M059J (cell line): ENCODE measurements around the gene RPS3. TPM values are rescaled to one million over a fixed set of nuclear protein-coding genes. Genes with fewer than 3 reads are reported as not detected.

Experiments
- DNase-seq: peaks from one replicate; pipeline ENCODE4 v3.0.0-alpha.2; 2012; ENCODE audit warnings: low read depth
- total RNA-seq: library from RNA; depleted of rRNA; stranded (reverse); fragments of >200 nt; shearing (Covaris generic); gene quantifications from 2 replicates; pipeline ENCODE4 v1.2.3, GENCODE V29; 2014

The RPS3 gene
- total RNA-seq, 1 experiment from 2014 or later: 1,166 TPM

DNA sequence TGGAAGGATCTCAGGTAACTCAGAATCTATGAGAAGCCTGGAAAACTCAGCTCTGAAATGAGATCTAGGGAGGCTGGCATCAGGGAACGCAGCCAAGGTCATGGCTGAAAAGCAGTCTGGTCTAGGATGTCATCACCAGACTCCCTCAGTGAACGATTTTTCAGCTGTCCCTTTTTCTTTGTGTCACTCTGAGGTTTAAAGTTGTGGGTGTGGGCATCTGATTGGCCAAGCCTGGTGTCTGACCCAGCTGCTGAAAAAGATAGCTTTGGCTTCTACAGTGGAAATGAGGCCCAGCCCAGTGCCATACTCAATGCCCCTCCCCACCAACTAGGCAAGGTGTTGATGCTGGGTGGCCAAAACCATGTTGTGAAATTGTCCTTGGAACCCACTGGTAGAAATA is 14.5 kb downstream of the RPS3 start:
- DNase-seq: no peak

DNA sequence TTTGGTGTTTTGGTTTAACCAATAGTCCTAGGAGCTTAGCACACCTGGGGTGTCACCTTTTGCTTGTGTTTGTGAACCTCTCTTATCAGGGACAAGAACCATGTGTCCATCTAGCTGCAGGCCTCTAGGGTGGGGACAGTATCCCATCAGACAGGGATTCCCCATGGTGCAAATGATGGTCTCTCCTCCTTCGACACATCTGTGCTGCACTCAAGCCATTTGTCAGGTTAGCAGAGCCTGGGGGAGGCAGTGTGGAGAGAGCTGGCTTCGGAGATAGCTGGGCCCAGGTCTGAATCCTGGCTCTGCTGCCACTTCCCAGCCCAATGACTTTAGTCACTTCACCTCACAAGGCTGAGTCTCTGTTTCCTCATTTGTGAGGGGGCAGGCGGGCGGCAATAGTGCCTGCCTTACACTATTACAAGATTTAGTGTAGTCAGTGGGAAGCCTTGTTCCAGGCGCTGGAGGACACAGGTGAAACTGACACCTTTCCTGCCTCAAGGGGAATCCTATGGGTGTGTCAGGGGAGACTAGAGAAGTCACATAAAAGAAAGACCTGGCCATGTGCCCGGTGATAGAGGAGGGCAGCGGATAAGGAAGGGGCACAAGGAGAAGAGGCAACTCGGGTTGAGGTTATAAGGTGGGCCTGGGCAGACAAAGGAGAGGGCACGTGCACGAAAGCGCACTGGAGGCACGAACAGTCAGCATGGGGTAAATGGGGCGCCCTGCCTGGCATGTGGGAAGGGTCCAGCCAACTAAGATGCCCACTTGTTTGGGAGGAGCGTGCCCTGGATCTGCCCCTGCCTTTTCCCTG is 21.1 kb downstream of the RPS3 start:
- no peak for DNase-seq

DNA sequence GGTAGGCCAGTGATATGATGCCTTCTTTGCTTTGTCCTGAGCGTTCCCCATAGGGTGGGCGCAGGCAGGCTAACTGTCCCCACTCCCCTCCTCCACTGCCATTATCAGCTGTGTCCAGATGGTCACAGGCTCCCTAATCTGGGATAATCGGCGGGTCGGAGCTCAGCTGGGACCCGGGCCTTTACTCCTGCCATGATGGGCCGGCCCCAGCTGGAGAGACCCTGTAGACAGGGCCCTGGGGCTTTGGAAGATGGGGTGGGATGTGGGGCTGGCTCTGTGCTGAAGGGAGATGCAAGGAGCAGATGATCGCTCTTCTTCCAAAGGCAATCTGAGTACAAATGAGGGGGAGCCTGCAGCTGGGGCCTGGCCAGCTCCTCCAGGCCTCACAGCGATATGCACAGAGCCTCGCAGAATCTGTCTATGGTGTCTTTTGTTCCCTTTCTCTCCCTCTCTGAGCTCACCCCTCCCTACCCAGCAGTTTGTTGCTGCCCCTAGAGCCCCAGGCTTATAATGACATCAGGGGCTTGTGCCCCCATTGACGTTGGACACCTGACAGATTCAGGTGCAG is 21.8 kb downstream of the RPS3 start:
- no peak for DNase-seq

DNA sequence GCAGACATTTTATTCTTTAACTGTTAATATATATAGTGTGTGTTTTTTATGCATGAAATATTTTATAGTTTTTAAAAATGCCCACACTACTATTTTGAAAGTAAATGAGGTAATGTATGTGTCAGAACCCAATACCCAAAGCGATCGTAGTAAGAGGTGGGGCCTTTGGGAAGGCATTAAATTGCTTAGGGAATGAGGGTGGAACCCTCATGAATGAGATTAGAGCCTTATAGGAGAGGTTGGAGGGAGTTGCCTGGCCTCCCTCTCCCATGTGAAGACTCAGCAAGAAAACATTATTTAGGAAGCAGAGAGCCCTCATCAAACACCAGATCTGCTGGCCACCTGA is 22.6 kb downstream of the RPS3 start:
- no peak for DNase-seq

DNA sequence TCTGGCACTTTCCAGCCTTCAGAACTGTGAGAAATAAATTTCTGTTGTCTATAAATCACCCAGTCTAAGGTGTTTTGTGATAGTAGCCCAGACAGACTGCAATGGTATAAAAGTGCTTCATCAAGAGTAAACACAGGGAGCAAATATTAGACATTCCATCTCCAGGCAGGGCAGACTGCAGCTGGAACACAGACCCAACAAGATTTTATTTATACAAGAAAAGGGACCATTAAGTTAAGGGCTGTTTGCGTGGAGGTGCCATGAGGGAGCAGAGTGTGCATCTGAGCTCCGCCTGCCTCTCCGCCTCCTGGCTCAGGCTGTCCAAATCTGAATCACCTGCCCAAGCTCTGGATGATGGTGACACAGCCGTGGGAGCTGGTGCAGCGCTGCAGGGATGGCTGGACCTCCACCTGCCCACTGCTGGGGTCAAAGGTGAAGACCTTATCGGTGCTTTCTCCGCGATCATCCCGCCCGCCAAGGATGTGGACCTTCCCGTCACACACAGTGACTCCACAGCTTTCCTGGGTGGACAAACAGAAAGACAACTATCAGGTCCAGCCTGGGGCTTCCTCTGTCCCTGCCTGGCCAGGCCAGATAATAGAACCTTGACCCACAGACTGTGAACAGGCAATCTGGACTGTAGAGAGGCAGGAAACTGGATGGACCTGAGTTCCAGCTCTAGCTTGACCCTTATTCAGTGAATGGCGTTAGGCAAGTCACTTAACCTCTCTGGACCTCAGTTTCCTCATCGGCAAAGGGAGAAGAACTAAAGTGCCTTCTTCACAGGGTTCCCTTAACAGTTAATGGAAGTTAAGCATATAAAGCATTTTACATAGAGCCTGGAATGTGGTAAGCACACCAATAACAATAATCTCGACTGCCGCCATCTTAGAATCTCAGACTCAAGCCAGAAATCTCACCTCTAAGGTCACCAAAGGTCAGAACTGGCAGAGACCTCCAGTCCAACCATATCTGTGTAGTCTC is 23.2 kb downstream of the RPS3 start:
- DNase-seq: no peak

DNA sequence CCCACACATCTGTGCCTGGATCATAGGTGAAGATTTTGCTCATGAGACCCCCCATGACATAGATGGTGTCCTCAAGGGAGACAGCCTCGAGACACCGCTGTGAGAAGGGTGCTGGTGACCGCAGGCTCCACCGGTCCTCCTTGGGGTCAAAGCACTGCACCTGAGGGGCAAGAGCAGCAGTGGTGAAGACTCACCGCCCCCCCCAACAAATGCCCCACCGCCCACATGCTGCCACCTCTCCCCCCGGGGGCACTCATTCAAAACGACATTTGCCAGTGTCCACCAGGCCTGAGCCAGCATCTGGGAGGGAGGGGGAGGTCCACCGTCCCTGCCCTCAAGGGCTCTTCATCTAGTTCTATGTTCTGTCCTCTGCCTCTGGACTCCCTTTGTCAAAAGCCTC is 24.4 kb downstream of the RPS3 start:
- DNase-seq: no peak

DNA sequence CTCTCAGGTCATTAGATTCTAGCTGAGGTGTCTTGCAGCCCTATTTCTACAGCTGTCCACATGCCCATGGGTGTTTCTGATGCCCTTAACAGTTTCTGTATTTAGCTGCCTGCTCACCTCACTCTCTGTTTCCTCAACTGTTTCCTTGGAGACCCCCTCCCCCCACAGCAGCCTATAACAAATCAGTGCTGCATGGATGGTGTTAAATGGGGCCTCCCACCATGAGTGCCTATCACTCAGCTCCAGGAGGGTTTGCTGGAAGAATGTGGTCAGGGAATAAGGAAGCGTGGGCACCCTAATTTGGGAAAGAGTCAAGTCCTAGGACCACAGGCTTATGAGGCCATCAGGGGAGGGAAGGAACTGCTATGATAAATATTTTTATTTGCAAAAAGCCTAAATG is 25.1 kb downstream of the RPS3 start:
- no peak for DNase-seq

DNA sequence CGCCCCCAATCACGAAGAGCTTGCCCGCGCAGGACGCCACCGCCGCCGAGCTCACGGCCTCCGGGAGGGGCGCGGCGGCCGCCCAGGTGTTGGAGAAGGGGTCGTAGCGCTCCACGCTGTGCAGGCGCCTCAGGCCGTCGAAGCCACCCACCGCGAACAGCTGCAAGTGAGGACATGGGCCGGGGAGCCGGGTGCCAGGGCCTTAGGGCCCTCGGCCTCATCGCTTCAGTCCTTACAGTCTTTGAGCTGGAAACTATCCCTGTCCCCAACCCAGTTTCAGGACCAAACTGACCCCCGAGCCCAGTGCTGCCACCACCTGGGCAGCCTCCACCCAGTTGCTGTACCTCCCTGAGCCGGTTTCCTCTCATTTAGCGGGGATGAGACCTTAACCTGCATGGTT is 26.1 kb downstream of the RPS3 start:
- DNase-seq: no peak

DNA sequence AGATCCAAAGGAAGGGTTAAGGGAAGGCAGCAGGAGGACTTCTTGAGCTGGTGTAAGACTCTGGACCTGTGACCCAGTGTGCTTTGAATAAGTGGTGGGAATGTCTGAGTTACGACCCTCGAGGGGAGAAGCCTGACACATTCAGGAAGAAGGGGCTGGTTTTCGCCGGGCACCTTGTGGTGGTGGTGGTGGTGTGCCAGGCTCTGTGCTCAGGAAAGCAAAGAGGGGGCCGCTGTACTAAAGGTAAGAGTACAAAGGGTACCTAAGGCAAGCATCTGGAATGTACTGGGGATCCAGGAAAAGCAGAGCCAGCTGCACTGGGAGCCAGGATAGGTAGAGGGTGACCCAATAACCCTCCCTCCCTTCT is 27.4 kb downstream of the RPS3 start:
- DNase-seq: no peak

DNA sequence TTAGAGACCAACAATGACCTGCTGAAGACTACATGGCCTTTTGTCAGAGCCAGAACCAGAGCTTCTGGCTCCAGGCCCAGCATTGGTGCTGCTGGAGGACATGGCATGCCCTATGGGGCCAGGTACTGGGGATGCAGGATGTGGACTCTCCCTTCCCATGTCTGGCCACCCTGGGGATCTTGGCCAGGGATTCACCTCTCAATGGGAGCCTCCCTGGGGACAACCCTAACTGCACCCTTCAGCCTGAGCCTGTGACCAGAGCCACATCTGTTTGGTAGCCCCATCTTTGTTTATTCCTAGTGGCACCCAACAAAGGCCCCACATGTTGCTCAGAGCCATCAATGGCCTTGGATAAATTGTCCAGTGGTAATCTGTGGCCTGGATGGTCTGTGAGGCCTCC is 27.9 kb downstream of the RPS3 start:
- no peak for DNase-seq

DNA sequence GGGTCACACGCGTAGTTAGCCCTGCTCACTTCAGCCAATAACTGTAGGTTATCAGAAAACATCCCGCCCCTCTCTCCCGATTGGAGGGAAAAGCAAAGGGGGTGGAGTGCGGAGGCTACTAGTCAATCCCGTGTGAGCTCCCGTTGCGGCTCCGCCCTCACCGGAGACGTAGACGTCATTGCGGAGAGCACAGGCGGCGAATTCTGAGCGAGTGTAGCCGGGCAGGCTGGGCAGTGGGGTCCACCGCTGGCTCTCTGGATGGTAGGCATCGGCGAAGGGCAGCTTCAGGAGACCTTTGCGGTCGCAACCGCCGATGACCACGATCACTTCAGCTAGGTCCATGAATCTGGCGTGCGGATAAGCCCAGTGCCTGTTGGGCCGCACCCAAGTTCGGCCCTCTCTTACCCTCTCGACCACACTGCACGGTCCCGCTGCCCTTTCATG is 29.0 kb downstream of the RPS3 start:
- DNase-seq: peak; percentile 97

DNA sequence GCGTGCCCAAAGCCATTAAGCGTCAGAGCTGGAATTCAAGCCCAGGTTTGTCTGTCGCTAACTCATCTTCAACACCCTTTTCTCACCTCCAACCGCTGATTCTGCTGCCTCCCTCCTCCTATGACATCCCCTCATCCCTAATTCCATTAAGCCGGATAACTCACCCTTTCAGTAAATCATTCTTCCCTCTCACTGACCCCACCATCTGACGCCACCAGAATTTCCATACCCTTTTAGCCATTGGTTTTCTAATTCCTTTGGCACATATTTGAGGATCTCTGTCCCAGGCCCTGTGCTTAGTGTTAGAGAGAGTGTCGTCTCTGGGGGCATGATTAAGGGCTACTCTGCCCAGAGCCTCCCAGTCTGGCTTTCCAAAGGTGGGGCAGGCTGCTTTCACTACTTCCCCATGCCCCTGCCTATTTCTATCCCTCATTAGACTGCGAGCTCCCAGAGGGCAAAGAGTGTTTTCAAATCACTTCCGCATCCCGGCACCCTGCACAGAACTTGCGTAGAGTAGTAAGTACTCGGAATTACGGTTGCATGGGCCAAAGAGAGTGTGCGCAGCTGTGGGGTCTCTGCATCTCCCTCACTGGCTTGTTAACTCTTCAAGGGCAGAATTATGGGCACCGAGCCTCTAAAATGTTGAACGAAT is 29.8 kb downstream of the RPS3 start:
- DNase-seq: no peak

DNA sequence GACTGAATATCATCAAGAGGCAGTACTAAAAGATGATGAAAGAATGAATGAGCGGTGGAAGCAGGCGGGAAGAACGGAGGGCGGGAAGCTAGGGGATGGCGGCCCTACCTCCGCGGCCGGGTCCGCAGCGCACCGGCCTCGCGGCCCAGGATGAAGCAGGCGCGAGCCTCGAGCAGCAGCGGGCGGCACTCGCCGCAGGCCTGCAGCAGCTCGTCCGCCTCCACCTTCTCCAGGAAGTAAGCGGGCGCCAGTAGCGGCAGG is 30.3 kb downstream of the RPS3 start:
- no peak for DNase-seq

DNA sequence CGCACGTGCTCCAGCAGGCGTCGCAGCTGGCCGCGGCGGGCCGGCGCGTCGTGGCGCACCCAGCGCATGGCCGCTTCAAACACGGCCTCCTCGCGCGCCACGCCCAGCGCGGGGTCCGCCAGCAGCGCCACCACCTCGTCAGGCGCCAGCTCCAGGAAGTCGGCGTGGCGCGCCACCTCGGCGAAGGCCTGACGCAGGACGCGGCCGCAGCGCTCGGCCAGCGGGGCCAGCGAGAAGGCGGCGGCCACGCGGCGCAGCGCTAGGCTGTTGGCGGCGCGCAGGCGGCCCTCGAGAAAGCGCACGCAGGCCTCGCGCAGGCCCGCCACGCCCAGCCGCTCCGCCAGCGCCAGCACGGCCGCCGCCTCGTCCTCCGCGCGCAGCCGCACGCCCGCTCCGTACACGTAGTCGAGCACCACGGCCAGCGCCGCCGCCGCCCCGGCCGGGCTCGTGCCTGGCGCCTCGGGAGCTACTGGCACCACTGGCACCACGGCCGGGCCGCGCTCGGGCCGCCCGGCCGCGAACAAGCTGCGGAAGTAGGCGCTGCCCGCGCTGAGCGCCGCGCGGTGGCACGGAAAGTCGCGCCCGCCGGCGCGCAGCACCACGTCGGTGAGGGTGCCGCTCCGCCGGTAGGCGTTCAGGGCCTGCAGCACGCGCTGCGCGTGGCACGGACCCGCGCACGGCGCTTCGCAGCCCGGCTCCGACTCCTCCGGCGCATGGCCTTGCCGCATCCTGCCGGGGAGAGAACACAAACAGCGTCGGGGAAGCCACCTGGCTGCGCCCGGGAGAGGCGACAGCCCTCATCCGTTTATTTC is 30.8 kb downstream of the RPS3 start:
- DNase-seq: peak; percentile 65

DNA sequence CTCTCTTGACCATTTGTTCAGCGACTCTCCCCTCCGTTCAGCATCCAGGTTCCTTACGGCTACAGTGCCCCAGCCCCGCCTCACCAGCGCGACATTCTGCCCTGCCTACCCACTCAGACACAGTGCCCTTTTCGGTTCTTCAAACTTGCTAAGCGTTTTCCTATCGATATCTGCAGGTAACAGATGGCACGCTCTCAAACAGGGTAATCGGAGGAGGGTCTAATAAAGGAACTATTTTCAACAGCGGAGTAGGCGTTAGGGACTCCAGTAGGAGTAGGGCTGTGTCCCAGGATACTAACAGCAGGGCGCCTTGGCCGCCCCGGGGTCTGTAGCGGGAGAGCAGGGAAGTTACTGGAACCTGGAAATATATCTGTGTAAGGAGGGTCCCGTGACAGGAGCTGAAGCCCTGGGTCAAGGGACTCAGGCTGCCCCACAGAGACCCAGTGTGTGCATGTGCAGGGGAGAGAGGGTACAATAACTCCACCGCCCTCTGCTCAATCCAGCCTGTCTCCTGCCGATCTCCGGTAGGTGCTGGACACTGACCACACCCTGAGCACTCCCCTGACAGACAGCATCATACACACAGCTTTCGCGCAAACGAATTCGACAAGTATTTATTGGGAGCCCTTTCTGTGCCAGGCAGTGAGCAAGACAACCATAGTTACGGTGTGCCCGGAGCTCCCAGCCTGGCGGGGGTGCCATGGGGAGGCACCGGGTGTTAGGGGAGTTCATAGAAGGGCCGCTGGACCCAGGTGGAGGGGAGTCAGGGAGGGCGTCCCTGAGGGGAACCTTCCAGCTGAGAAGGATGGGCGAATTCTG is 31.6 kb downstream of the RPS3 start:
- DNase-seq: no peak

DNA sequence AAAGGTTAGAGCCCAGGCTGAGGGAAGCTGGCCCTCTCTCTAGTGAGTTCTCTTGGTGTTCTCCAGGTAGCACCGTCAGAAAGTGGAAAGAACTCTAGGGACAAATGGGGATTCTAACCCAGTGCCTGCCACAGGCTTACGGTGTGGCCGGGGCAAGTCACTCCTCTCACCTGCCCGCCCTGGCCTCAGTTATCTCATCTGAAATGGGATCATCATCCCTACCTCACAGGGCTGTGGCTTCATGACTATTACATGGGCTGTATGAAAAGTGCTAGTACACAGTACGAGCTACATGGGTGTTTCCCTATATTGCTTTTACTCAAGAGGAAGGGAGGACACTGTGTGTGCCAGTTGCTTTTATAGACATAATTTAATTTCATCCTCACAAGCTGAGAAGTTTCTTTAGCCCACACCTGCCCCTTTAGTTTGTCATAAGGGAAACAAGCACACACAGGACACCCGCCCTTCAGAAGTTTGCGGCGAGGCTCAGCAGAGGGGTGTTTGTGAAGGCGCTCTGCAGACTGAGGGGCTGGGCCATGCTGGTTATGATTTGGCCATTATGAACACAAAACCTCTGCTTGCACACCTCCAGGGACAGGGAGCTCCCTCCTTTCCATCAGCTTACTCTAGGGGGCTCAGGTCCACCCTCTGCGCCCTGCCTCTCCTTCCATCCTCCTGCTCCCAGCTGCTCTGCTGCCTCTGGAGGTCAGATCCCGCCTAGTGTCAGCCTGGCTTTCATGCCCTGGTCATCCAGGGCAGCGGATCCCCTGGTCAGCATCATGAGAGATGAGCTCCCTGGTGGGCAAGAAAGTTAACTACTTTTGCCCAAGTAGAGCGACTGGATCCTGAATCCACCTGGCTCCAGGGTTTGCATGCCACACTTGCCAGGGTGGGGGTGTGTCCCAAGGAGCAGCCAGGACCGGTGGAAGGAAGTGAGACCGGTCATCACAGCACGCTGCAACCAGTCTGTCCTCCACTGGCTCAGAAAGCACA is 32.5 kb downstream of the RPS3 start:
- peak; percentile 22 for DNase-seq

DNA sequence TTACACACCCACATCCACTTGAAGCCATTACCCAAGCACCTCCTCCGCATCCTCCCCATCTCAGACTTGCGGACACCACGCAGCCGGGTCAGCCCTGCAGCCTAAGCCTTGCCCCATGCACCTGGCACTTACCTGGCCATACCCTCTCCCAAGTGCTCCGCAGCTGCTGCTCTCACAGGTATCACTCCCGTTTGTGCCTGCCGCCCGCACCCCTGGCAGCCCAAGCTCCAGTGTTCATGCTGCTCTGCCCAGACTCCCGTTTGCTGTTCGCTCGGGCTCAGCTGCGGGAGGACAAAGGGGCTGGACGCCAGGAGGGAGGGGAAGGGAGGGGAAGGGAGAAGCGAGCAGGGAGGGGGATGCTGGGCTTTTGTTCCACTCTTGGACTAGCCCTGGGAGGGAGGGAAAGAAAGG is 33.6 kb downstream of the RPS3 start, which contains the start of gene KLHL35:
Gene KLHL35, minus strand, starts transcription at position 293 of the 411 bp plus-strand sequence. CDS start 2,574 bp downstream, outside the sequence.
- no peak for DNase-seq

DNA sequence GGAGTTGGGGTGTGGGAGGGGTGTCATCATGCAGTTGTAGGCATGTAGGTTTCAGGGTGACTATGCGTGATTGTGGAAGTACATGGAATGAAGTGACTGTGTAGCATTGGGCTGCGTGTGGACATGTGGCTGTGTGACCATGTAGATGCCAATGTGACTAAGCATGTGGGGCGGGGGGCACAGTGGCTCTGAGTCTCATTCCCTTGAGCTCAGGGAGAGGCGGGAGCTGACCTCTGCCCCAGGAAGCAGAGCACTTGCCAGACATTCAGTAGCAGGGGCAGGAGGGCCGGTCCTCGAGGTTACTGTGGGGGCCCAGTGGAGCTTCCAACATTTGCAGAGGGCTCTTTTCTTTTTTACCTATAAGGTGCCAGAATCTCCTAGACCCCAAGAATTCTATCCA is 34.1 kb downstream of the RPS3 start:
- no peak for DNase-seq

DNA sequence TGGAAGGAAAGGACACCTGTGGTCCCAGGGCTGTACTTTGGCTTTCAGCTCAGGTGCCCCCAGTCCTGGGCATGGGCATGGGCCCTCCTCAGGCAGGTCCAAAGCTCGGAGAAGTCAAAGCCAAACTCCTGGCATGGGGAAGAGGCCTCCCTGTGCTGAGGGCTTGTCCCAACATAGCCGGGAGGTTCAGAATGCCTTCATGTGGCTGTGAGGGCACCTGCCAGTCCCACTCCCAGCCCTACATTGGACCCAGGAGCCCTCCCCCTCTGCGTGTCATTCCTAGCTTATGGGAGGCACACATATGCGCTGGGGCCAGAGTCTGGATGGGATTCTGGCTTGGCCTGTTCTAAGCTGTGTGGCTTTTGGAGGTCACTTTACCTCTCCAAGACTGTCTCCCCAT is 34.7 kb downstream of the RPS3 start:
- DNase-seq: no peak
